GM21360 (cell line): ENCODE results near the gene GTF2A1.
"Not testable (repeated sequence)": the region's sequence is repeated elsewhere in the genome, so short reads cannot be mapped to it uniquely, and the experiment has no call there.

Experiments used
- ATAC-seq: cut with Tn5 transposase; IDR thresholded peaks from one replicate; pipeline ENCODE4 v1.9.1; 2021; ENCODE audit warnings: mild to moderate bottlenecking, moderate library complexity; ENCODE audit not compliant: unreplicated experiment

GTF2A1 gene

DNA sequence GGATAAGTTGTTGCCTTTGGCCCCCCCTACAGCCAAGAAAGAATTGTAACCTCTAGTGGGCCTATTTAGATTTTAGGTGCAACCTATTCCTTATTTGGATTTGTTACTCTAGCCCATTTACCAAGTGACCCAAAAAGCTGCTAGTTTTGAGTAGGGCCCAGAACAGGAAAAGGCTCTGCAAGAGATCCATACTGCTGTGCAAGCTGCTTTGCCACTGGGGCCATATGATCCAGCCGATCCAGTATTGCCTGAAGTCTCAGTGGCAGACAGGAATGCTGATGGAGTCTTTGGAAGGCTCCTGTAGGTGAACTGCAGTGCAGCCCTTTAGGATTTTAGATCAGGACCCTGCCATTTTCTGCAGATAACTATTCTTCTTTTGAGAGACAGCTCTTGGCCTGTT, 12.9 kb upstream of the GTF2A1 start:
- no peak for ATAC-seq

DNA sequence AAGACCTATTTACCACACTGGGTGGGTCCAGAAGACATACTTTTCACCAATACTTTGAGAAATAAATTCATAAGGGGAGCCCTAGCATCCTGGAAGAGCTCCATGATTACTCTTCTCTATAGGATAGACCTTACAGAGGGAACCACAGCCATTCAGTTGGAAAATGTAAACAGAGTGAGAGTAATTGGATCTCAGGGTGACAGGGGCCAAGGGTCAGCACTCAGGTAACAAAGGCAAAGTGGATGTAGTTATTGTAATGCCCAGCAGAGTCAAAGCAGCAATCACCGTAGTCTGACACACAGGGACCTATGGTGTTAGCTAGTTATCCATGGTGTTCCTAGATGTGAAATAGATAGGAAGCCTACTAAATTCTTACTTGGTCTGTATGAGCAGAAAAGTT, 10.8 kb upstream of the GTF2A1 start:
- no peak for ATAC-seq

DNA sequence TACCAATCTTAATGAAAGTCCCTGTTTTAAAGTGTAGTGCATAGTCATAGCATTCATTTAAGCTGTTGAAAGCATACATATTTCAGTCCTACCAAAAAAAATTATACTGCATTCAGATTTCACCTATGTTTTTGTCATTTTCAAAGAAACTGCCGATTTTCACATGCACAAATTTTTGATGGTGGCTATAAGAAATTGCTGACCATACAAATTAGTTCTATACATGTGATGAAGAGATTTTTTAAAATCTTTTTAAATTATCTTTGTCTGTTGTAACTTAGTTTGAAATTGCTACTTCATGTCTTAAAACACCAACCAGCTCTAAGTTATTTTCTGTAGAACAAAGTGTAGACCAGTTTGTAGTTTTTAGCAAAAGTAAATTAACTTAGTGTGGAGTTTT, 3.5 kb upstream of the GTF2A1 start:
- ATAC-seq = no peak

- ATAC-seq = not testable (repeated sequence)
Observed at GRCh38 chr14:81223788-81224187, 3.0 kb upstream of the GTF2A1 start.

DNA sequence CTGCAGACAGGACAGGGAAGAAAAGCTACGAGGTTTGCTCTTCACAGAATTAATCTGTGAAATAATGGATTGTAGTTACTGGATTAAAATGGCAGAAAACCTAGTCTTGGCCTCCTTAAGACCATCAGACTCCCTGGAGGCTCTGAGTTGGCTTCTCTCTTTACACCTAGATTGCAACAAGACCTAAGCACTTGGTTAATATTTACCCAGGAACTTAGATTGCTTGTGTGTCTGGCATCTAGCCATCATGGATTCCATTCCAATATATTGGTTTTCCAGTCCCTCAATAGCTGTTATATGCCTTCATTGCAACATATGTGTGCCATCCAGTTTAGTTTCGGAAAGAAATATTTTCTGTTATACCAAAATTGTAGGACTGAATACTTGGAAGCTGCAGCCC, 1.9 kb upstream of the GTF2A1 start:
- ATAC-seq = no peak

DNA sequence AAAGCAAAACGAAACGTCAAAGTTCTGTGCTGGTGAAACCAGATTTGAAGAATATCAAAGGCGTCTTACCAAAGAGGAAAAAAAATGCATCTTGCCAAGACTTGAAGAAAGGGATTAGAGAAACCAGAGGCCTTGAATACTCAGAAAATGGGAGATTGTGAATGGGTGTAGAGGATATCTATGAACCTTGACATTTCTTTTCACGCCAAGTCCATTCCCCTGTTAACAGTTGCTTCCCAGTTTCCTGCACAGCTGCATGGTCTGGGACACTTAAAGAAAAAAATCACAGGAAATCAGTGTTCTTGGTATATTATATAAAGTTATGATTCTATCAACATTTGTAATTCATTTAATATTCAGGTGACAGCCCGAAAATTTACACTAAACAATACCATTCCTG, 1.4 kb upstream of the GTF2A1 start:
- ATAC-seq = no peak

DNA sequence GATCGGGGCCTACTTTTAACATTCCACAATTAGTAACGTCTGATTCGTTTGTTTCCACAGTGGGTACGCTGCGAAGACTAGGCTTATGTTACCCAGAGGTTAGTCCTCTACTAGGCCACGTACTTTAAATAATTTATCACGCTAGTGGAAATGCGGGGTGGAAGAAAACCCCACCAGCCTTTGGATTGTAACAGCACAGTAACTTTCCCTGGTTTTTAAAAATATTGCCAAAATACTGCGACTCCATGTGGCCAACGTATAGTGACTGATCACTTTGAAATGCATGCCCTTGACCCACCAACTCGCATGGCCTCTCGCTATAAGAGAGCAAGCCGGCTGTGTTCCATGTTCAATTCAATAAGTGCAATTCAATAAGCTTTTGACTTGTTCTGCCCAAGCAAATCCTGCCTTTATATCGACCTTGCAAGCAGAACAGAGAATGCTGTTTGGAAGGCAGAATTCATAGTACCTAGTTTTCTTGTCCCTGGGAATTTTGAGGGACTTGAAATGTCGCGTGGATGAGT, 882 bp upstream of the GTF2A1 start:
- no peak for ATAC-seq

DNA sequence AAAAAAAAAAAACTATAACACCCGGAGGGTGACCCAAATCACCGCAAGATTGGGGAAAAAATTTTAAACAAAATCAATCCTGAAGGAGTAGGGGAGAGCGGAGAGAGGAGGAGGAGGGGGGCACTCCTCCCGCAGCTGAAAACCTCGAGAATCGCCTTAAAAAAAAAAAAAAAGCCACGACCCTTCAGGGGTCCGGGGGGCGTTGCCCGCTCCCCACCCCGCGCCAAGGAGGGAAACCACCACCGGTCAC, 254 bp downstream of the GTF2A1 start:
- no peak for ATAC-seq

GRCh38 chr14:81219759-81220579, 790 bp downstream of the GTF2A1 start:
- no peak for ATAC-seq

- ATAC-seq = peak; percentile 70
Observed at GRCh38 chr14:81219210-81219758, 1.5 kb downstream of the GTF2A1 start.

DNA sequence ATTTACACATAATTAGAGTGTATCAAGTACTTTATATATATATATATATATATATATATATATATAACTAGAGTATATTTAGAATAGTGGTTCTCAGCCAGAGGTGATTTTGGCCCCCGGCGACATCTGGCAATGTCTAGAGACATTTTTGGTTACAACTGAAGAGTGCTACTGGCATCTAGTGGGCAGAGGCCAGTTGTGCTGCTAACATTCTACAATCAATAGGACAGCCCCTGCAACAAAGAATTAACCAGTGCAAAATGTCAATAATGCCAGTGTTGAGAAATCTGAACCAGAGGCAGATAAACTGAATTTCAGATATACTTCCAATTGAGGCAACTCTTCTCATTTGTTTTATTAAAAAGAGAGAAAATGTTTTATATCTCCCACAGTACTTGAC, 8.9 kb downstream of the GTF2A1 start:
- peak; percentile 55 for ATAC-seq

DNA sequence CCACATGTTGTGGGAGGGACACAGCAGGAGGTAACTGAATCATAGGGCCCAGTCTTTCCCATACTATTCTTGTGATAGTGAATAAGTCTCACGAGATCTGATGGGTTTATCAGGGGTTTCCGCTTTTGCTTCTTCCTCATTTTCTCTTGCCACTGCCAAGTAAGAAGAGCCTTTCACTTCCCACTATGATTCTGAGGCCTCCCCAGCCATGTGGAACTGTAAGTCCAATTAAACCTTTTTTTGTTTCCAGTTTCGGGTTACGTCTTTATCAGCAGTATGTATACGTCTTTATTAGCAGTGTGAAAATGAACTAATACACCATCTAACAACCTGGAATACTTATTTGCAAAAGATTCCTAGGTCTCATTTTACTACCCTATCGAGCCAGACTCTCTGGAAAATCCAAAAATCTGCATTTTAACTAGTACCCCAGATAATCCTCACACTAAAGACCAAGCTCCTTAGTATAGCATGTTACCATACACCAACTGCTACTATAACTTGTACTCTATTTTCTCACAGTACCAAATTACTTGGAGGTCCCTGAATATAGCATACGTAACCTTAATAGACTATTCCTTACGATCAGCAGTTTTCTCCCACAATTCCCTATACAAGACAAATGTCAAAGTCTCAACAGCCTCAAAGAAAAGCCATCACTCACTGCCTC, 11.5 kb downstream of the GTF2A1 start:
- peak; percentile 73 for ATAC-seq

- no peak for ATAC-seq
Observed at GRCh38 chr14:81208489-81208888, 12.3 kb downstream of the GTF2A1 start.

DNA sequence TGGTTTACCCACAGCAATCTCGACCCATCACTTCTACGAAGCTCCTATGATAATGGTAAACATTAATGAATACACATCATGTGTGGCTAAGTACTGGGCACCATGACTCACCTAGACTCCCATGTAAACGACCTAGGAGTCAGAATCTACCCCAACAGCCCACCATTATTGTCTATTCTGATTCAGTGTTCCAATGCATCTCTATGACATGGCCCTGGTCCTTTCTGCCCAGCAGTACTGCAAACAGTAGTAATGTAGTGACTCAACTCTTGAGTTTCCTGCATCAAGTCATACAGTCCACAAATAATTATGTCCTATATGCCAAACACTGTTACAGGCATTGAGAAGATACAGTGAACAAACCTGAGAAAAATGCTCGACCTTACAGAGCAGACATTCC, 14.6 kb downstream of the GTF2A1 start:
- no peak for ATAC-seq

- ATAC-seq = no peak
Observed at GRCh38 chr14:81205639-81206038, 15.1 kb downstream of the GTF2A1 start.

DNA sequence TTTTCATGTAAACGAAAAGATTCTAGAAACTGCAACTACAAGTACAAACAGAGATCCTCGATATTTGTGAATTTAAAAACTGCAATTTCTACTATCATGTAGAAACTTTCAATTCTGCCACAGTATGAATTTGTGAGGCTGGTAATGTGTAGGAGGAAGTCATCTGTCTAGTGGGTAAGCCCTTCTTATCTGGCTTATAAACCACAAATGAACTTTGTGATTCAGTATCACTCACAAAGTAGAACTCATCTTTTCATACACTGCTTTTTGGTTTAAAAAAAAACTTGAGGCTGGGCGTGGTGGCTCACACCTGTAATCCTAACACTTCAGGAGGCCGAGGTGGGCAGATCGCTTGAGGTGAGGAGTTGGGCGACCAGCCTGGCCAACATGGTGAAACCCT, 20.7 kb downstream of the GTF2A1 start:
- no peak for ATAC-seq

DNA sequence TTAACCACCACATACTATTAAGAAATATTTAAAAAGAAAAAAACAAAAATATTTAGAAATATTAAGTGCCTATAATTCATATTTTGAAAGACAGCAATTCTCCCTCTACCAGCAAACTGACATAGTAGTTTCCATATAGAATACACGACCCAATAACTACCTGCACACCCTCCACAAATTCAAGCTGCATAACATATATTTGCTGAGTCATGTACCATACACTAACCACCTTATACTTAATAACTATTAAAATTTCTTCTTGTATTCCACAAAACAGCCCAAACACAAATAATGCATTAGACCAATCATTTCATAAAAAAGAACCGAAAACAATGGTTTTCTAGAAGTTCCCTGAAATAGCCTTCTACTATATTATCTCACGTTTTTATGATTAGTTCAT, 21.7 kb downstream of the GTF2A1 start:
- ATAC-seq = no peak

DNA sequence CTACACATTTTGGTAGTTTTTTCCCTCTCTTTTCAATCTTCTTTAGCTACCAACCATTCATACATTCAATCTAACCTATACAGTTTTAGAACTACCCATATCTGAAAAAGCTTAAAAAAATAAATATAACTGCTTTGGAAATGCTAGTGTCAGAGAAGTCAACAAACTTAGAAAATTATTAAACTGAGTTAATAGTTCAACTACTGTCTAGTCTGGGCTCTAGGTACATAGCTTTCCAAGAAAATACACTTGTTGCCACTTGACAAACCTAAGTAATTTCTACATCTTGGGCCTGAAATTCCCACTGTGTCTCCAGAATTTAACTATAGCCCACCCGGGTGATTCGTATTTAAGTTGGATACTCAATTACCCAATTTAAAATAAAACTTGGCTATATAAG, 22.1 kb downstream of the GTF2A1 start:
- ATAC-seq = no peak

- peak; percentile 63 for ATAC-seq
Observed at GRCh38 chr14:81193924-81194633, 26.7 kb downstream of the GTF2A1 start.

GRCh38 chr14:81192594-81192993, 28.2 kb downstream of the GTF2A1 start:
- no peak for ATAC-seq

DNA sequence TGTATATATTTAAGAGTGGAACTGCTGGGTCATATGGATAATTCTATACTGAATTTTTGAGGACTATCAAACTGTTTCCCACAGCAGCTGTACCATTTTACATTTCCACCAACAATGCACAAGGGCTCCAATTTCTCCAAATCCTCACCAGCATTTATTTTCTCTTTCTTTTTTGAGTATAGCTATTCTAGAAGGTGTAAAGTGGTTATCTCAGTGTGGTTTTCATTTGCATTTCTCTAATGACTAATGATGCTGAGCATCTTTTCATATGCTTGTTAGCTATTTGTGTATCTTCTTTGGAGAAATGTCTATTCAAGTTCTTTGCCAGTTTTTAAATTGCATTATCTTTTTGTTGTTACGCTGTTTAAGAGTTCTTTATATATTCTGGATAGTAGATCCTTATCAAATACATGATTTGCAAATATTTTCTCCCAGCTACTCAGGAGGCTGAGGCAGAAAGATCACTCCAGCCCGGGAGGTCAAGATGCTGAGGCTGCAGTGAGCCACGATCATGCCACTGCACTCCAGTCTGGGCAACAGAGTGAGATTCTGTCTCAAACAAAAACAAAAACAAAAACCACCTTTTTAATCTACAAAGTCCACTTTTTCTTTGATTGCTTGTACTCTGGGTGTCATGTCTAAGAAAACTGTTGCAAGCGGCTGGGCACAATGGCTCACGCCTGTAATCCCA, 32.8 kb downstream of the GTF2A1 start:
- no peak for ATAC-seq
